ENCODE data around the gene DUSP11. TPM values are rescaled to one million over a fixed set of nuclear protein-coding genes. Genes with fewer than 3 reads are reported as not detected.
A peak's percentile ranks its signal among the peaks of the same experiment; 100 is the strongest.
"Not testable (repeated sequence)": the region's sequence is repeated elsewhere in the genome, so short reads cannot be mapped to it uniquely, and the experiment has no call there.

Gene DUSP11
- total RNA-seq, 1 donor from 2014 or later, result 32.4 TPM

GRCh38 chr2:73728043-73728442, 51.9 kb downstream of the DUSP11 start:
- H3K4me3 Mint-ChIP-seq (ENCODE audit: unreplicated experiment), result no peak overlapping the region
- DNase-seq (ENCODE audit: low spot score), result no peak
- no peak for TF ChIP-seq CTCF (IDR thresholded peaks at IDR 0.05; ENCODE audit: unreplicated experiment)
- H3K27me3 Mint-ChIP-seq (ENCODE audit: unreplicated experiment), result peaks cover 2% of the 10 kb centered on the region
- H3K9me3 Mint-ChIP-seq (ENCODE audit: unreplicated experiment), result no peaks in the 10 kb centered on the region
- H3K27ac Mint-ChIP-seq (ENCODE audit: unreplicated experiment), result no peak overlapping the region
- H3K4me1 Mint-ChIP-seq (ENCODE audit: unreplicated experiment), result peaks cover 8% of the 10 kb centered on the region
- peaks cover 25% of the 10 kb centered on the region for H3K36me3 Mint-ChIP-seq (ENCODE audit: low read depth, unreplicated experiment)

DNA sequence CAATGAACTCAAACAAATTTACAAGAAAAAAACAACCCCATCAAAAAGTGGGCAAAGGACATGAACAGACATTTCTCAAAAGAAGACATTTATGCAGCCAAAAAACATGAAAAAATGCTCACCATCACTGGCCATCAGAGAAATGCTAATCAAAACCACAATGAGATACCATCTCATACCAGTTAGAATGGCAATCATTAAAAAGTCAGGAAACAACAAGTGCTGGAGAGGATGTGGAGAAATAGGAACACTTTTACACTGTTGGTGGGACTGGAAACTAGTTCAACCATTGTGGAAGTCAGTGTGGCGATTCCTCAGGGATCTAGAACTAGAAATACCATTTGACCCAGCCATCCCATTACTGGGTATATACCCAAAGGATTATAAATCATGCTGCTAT, 53.2 kb downstream of the DUSP11 start:
- not testable (repeated sequence) for H3K4me3 Mint-ChIP-seq (ENCODE audit: unreplicated experiment); H3K4me1 Mint-ChIP-seq (ENCODE audit: unreplicated experiment); H3K27ac Mint-ChIP-seq (ENCODE audit: unreplicated experiment); DNase-seq (ENCODE audit: low spot score); H3K27me3 Mint-ChIP-seq (ENCODE audit: unreplicated experiment); H3K9me3 Mint-ChIP-seq (ENCODE audit: unreplicated experiment)
- peaks cover 17% of the 10 kb centered on the region for H3K36me3 Mint-ChIP-seq (ENCODE audit: low read depth, unreplicated experiment)

- Mint-ChIP-seq H3K36me3 (ENCODE audit: low read depth, unreplicated experiment) (peaks cover 9% of the 10 kb centered on the region), H3K27ac (ENCODE audit: unreplicated experiment) (no peak overlapping the region), H3K4me3 (ENCODE audit: unreplicated experiment) (no peak overlapping the region), H3K4me1 (ENCODE audit: unreplicated experiment) (peaks cover 13% of the 10 kb centered on the region), H3K9me3 (ENCODE audit: unreplicated experiment) (no peaks in the 10 kb centered on the region), H3K27me3 (ENCODE audit: unreplicated experiment) (peaks cover 10% of the 10 kb centered on the region)
- no peak for TF ChIP-seq CTCF (IDR thresholded peaks at IDR 0.05; ENCODE audit: unreplicated experiment)
- DNase-seq (ENCODE audit: low spot score), result no peak
Measured at GRCh38 chr2:73718851-73719621, 60.9 kb downstream of the DUSP11 start.

- peaks cover 9% of the 10 kb centered on the region for H3K36me3 Mint-ChIP-seq (ENCODE audit: low read depth, unreplicated experiment)
- peaks cover 13% of the 10 kb centered on the region for H3K4me1 Mint-ChIP-seq (ENCODE audit: unreplicated experiment)
- peaks cover 13% of the 10 kb centered on the region for H3K27me3 Mint-ChIP-seq (ENCODE audit: unreplicated experiment)
- no peak overlapping the region for H3K4me3 Mint-ChIP-seq (ENCODE audit: unreplicated experiment)
- no peak for DNase-seq (ENCODE audit: low spot score)
- no peaks in the 10 kb centered on the region for H3K9me3 Mint-ChIP-seq (ENCODE audit: unreplicated experiment)
- no peak for TF ChIP-seq CTCF (IDR thresholded peaks at IDR 0.05; ENCODE audit: unreplicated experiment)
- H3K27ac Mint-ChIP-seq (ENCODE audit: unreplicated experiment), result no peak overlapping the region
Measured at GRCh38 chr2:73718421-73718820, 61.5 kb downstream of the DUSP11 start.

DNA sequence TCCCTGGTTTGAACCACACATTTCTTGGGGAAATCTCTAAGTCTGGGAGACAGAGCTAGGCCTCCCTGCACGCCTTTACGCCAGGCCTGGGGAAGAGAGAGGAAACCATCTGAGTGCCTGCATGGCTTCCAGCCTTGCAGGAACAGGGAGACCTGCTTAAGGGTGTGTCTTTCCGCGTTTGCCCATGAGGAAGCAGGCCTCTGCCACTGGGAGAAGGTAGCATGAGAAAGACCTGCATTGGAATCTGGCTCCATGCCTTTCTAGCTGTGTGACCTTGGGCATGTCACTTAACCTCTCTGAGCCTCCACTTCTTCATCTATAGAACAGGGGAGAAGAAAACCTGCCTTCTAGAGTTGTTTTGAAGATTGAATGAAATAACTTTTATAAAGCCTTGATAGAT, 62.2 kb downstream of the DUSP11 start:
- not testable (repeated sequence) for DNase-seq (ENCODE audit: low spot score); H3K9me3 Mint-ChIP-seq (ENCODE audit: unreplicated experiment); H3K36me3 Mint-ChIP-seq (ENCODE audit: low read depth, unreplicated experiment)
- peak overlapping the region; percentile 64 for H3K27ac Mint-ChIP-seq (ENCODE audit: unreplicated experiment)
- H3K4me1 Mint-ChIP-seq (ENCODE audit: unreplicated experiment), result peaks cover 13% of the 10 kb centered on the region
- H3K27me3 Mint-ChIP-seq (ENCODE audit: unreplicated experiment), result peaks cover 13% of the 10 kb centered on the region
- H3K4me3 Mint-ChIP-seq (ENCODE audit: unreplicated experiment), result peak overlapping the region; percentile 31

DNA sequence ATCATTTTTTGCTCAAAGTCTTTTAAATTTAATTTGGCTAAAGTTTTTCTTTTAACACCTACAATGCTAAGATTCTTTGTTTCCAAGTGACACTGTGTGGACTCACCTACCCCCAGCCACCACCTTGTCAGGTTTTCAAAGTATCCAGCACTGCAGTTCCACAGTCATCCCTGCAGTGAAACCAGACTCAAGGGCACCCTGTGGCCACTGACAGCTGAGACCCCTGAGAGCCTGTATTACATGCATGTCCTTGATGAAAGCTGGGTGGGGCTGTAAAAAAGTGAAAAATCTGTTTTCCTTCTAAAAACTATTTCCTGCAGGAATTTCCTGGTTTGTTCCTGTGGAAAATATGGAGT, 62.7 kb downstream of the DUSP11 start:
- DNase-seq (ENCODE audit: low spot score), result no peak
- H3K4me3 Mint-ChIP-seq (ENCODE audit: unreplicated experiment), result no peak overlapping the region
- H3K27me3 Mint-ChIP-seq (ENCODE audit: unreplicated experiment), result peaks cover 13% of the 10 kb centered on the region
- H3K27ac Mint-ChIP-seq (ENCODE audit: unreplicated experiment), result peak overlapping the region; percentile 64
- peaks cover 13% of the 10 kb centered on the region for H3K4me1 Mint-ChIP-seq (ENCODE audit: unreplicated experiment)
- H3K9me3 Mint-ChIP-seq (ENCODE audit: unreplicated experiment), result no peaks in the 10 kb centered on the region
- no peak for TF ChIP-seq CTCF (IDR thresholded peaks at IDR 0.05; ENCODE audit: unreplicated experiment)
- peaks cover 9% of the 10 kb centered on the region for H3K36me3 Mint-ChIP-seq (ENCODE audit: low read depth, unreplicated experiment)
